Chondrocyte (in vitro differentiated cells): Measurements from ENCODE around the gene MSH3. TPM values are rescaled to one million over a fixed set of nuclear protein-coding genes. Genes with fewer than 3 reads are reported as not detected.

Experiments
- DNase-seq: peaks from one replicate; pipeline ENCODE4 v3.0.0; 2021; ENCODE audit warnings: mixed read lengths, low spot score
- H3K27ac Mint-ChIP-seq: one replicate; pipeline ENCODE4 v1.8.0; 2021; ENCODE audit warnings: mild to moderate bottlenecking, moderate library complexity, mixed read lengths; ENCODE audit not compliant: unreplicated experiment
- H3K27me3 Mint-ChIP-seq: 2 replicates; pipeline ENCODE4 v1.8.0; 2021; ENCODE audit warnings: low read depth, mixed read lengths
- H3K36me3 Mint-ChIP-seq: 2 replicates; pipeline ENCODE4 v1.8.0; 2021; ENCODE audit warnings: low read depth, mixed read lengths
- H3K4me1 Mint-ChIP-seq: 2 replicates; pipeline ENCODE4 v1.8.0; 2021; ENCODE audit warnings: low read depth, mild to moderate bottlenecking, mixed read lengths
- H3K4me3 Mint-ChIP-seq: one replicate; pipeline ENCODE4 v1.8.0; 2021; ENCODE audit warnings: mild to moderate bottlenecking, moderate library complexity, mixed read lengths; ENCODE audit not compliant: unreplicated experiment
- H3K9me3 Mint-ChIP-seq: 2 replicates; pipeline ENCODE4 v1.8.0; 2021; ENCODE audit warnings: low read depth, mixed read lengths
- total RNA-seq: library from RNA; stranded (reverse); gene quantifications from 3 replicates; pipeline ENCODE4 v1.2.1, GENCODE V29; 2021
- TF ChIP-seq, protein P1 (sequence below): fragments of 200-600 bp; sonication (generic); IDR thresholded peaks from 2 replicates; pipeline ENCODE4 v1.5.0; 2021; ENCODE audit warnings: antibody characterized with exemption, mild to moderate bottlenecking, moderate library complexity

MSH3 gene
- total RNA-seq, 1 donor from 2014 or later, result 11.9 TPM

DNA sequence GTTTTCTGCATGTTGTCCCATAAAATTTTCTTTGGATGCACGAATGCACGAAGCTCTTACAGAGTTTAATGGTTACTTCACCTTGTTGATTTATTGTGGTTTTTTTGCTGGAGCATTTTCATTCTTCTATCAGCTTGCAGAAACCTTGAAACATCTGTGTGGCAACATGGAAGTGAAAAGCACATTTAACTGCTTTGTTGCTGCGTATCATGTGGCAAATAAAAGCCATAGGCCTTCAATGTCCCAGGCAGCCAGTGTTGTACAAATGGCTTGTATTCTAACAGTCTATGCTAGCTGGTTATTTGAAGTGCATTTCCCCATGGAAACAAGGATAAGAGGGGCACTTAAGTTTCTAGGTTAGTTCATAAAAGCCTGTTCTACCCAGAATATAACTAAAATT lies 263.2 kb downstream of the MSH3 start:
- no peaks in the 10 kb centered on the region for H3K36me3 Mint-ChIP-seq
- no peak for DNase-seq
- H3K4me3 Mint-ChIP-seq, result no peak overlapping the region
- peaks cover 7% of the 10 kb centered on the region for H3K4me1 Mint-ChIP-seq
- TF ChIP-seq, protein P1, sequence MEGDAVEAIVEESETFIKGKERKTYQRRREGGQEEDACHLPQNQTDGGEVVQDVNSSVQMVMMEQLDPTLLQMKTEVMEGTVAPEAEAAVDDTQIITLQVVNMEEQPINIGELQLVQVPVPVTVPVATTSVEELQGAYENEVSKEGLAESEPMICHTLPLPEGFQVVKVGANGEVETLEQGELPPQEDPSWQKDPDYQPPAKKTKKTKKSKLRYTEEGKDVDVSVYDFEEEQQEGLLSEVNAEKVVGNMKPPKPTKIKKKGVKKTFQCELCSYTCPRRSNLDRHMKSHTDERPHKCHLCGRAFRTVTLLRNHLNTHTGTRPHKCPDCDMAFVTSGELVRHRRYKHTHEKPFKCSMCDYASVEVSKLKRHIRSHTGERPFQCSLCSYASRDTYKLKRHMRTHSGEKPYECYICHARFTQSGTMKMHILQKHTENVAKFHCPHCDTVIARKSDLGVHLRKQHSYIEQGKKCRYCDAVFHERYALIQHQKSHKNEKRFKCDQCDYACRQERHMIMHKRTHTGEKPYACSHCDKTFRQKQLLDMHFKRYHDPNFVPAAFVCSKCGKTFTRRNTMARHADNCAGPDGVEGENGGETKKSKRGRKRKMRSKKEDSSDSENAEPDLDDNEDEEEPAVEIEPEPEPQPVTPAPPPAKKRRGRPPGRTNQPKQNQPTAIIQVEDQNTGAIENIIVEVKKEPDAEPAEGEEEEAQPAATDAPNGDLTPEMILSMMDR, result no peak
- H3K27ac Mint-ChIP-seq, result no peak overlapping the region
- peaks cover 3% of the 10 kb centered on the region for H3K9me3 Mint-ChIP-seq
- no peaks in the 10 kb centered on the region for H3K27me3 Mint-ChIP-seq

DNA sequence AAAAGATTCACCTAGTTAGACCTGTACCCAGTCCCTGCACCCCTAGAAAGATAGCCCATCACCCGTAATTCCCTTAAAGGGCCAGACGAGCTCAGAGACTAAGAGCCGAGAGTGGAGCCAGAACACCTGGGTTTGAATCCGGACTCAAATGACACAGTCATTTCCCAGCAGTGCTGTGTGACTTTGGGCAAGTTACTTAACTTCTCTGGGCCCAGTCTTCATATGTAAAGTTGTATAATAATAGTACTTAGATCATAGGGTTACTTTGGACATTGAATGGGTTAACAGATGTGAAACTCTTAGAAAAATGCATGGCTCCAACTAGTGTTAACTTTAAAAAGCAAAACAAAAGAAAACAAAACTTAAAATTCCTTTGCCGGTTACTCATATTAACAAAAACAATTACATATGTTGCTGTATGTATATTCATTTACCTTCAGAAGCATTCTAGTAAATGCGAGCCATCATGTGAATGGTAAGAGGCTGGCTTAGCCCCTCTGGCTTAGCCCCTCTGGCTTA lies 265.3 kb downstream of the MSH3 start:
- DNase-seq, result no peak
- Mint-ChIP-seq H3K27me3 (no peaks in the 10 kb centered on the region), H3K4me1 (peaks cover 7% of the 10 kb centered on the region), H3K9me3 (peaks cover 3% of the 10 kb centered on the region), H3K4me3 (no peak overlapping the region), H3K36me3 (no peaks in the 10 kb centered on the region), H3K27ac (no peak overlapping the region)
- TF ChIP-seq, protein P1, result peak; percentile 37

DNA sequence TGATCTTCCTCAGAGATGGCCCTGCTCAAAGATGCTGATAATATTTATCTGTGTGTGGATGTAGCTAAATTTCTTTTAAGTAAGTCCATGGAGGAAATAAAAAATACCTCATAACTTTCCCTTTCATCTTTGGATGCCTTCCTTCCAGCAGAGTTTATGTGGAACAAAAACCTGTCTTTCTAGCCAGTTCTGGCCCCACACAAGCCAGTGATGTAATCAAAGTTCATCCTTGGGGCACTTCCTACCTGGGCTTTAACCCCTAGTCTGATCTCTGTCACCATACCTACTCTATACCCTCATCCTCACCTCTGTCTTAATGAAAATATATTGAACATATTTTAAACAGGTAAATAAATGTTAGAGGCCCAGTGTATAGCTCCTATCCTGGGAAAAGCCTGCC lies 265.9 kb downstream of the MSH3 start:
- H3K9me3 Mint-ChIP-seq, result peaks cover 3% of the 10 kb centered on the region
- H3K27ac Mint-ChIP-seq, result no peak overlapping the region

DNA sequence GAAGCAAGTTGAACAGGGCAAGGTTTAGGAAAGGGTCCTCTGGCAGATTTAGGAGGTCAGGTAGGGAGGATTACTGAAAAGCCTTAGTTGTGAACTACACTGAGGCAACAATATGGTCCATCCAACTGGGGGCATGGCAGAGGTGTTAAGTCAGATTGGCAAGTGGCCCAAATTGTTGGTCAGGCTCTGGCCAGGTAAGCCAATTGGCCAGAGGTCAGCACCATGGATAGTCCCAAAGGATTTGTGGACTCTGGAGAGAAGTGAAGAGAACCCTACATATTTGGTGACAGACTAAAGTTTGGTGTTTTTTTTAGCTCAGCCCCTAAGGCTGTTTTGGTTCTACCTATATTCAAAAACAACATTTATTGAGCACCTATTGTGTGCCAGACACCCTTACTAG lies 266.6 kb downstream of the MSH3 start:
- Mint-ChIP-seq H3K27ac (no peak overlapping the region), H3K4me3 (no peak overlapping the region), H3K27me3 (no peaks in the 10 kb centered on the region), H3K9me3 (peaks cover 3% of the 10 kb centered on the region), H3K4me1 (peaks cover 7% of the 10 kb centered on the region), H3K36me3 (no peaks in the 10 kb centered on the region)
- TF ChIP-seq, protein P1, result no peak
- DNase-seq, result no peak

More for the DNA sequence above, 265.9 kb downstream of the MSH3 start:
- H3K36me3 Mint-ChIP-seq, result no peaks in the 10 kb centered on the region
- H3K27me3 Mint-ChIP-seq, result no peaks in the 10 kb centered on the region
- no peak overlapping the region for H3K4me3 Mint-ChIP-seq
- peaks cover 7% of the 10 kb centered on the region for H3K4me1 Mint-ChIP-seq
- TF ChIP-seq, protein P1, result no peak
- no peak for DNase-seq

DNA sequence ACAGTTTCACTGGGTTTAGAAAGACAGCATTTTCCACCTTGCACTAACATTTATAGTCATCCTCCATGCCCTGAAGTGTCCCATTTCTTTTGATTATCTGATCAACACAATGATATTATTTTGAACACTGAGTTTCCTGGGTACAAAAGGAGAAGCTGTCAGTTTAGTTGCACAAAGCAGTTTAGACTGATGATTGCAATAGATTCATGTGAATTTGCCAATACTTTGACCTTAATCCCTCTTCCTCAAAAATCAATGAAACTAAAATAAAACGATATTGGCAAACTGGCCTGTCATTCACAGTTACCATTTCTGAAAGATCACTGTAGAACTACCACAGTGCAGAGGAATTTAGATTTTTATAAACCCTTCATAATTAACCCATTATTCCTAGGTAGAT lies 271.5 kb downstream of the MSH3 start:
- Mint-ChIP-seq H3K9me3 (peaks cover 3% of the 10 kb centered on the region), H3K4me3 (no peak overlapping the region), H3K27me3 (peaks cover 1% of the 10 kb centered on the region), H3K4me1 (no peaks in the 10 kb centered on the region), H3K36me3 (no peaks in the 10 kb centered on the region), H3K27ac (no peak overlapping the region)
- TF ChIP-seq, protein P1, result no peak
- no peak for DNase-seq

Other genes with a start within 250 kb of the MSH3 start
- gene ZFYVE16, start 246.6 kb upstream of the MSH3 start, total RNA-seq, result 52.6 to 67.7 TPM (median 56.3 TPM) in 3 replicates
- 5.7 to 7.1 TPM (median 7.1 TPM) in 3 replicates for gene FAM151B, start 166.6 kb upstream of the MSH3 start, total RNA-seq
- gene ANKRD34B, start 84.4 kb upstream of the MSH3 start, total RNA-seq, result not detected in 3 replicates
- 13.4 to 41.2 TPM (median 14.1 TPM) in 3 replicates for gene DHFR, start 331 bp downstream of the MSH3 start, total RNA-seq